Measurements from ENCODE around the gene DBN1.

DNA sequence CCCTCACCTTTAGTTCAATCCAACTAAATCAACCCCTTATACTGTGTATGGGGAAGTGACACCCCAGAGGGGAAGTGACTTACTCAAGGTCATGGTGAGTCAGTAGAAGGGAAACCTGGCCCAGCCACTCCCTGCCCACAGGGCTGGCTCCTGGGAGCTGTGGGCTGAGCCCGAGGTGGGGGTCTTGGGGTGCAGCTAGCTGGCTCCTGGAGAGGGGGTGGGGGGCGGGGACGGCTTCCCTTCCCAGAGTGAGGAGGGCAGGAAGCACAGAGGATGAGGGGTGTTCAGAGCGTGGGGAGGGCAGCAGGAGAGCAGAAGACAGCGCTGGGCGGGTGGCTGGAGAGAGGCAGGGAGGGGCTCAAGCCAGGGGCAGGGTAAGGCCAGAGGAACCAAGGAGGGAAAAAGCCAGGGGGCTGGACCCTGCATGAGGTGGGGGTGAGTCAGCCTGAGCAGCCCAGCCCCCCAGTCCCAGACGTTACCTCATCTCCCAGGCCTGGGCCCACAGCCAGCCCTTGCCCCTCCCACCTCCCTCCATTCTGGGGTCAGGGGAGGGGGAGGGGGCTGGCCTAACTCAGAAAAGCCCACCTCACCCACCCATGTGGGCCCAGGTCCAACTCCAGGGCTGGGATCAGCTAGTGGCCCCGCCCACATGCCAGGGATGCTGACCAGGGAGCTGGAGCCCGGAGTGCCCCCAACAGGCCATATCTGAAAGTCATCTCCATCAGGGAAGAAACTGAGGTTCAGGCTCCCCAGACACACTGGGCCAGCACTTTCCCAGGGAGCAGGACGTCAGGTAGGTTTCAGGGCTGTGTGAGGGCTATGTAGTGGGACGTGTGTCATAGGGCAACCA, 21.1 kb upstream of the DBN1 start:
- no peak for TF ChIP-seq NR3C1 (CRISPR knock-in tag; IDR thresholded peaks at IDR 0.05)
- no peak for TF ChIP-seq RFX5 (IDR thresholded peaks at IDR 0.05; ENCODE audit: low read depth, low read length)
- TF ChIP-seq, protein P1, sequence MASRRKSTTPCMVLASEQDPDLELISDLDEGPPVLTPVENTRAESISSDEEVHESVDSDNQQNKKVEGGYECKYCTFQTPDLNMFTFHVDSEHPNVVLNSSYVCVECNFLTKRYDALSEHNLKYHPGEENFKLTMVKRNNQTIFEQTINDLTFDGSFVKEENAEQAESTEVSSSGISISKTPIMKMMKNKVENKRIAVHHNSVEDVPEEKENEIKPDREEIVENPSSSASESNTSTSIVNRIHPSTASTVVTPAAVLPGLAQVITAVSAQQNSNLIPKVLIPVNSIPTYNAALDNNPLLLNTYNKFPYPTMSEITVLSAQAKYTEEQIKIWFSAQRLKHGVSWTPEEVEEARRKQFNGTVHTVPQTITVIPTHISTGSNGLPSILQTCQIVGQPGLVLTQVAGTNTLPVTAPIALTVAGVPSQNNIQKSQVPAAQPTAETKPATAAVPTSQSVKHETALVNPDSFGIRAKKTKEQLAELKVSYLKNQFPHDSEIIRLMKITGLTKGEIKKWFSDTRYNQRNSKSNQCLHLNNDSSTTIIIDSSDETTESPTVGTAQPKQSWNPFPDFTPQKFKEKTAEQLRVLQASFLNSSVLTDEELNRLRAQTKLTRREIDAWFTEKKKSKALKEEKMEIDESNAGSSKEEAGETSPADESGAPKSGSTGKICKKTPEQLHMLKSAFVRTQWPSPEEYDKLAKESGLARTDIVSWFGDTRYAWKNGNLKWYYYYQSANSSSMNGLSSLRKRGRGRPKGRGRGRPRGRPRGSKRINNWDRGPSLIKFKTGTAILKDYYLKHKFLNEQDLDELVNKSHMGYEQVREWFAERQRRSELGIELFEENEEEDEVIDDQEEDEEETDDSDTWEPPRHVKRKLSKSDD (conservative IDR thresholded peaks at IDR 0.05; ENCODE audit: low read length) = no peak
- TF ChIP-seq, protein P2, sequence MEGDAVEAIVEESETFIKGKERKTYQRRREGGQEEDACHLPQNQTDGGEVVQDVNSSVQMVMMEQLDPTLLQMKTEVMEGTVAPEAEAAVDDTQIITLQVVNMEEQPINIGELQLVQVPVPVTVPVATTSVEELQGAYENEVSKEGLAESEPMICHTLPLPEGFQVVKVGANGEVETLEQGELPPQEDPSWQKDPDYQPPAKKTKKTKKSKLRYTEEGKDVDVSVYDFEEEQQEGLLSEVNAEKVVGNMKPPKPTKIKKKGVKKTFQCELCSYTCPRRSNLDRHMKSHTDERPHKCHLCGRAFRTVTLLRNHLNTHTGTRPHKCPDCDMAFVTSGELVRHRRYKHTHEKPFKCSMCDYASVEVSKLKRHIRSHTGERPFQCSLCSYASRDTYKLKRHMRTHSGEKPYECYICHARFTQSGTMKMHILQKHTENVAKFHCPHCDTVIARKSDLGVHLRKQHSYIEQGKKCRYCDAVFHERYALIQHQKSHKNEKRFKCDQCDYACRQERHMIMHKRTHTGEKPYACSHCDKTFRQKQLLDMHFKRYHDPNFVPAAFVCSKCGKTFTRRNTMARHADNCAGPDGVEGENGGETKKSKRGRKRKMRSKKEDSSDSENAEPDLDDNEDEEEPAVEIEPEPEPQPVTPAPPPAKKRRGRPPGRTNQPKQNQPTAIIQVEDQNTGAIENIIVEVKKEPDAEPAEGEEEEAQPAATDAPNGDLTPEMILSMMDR (IDR thresholded peaks at IDR 0.05 in 2 of 3, conservative IDR thresholded peaks at IDR 0.05 in 1 of 3; ENCODE audit: insufficient read depth in 2 of 3, low read depth in 1 of 3, low read length in 3 of 3) = peak in 1 of 3 experiments; percentile 22; a peak in 1 of 6 replicates
- no peak for TF ChIP-seq CHD2 (IDR thresholded peaks at IDR 0.05; ENCODE audit: low read depth, low read length)
- peak; percentile 20 to 87; a peak in 3 of 4 replicates for TF ChIP-seq KDM1A (IDR thresholded peaks at IDR 0.05)
- no peak for TF ChIP-seq MYBL2 (IDR thresholded peaks at IDR 0.05; ENCODE audit: low read depth)
- TF ChIP-seq MYBL2 (CRISPR knock-in tag; IDR thresholded peaks at IDR 0.05; ENCODE audit: borderline replicate concordance) = no peak
- no peak for TF ChIP-seq JUNB (CRISPR knock-in tag; conservative IDR thresholded peaks at IDR 0.05)
- no peak for TF ChIP-seq ZBTB8A (IDR thresholded peaks at IDR 0.05; ENCODE audit: partially characterized antibody)
- TF ChIP-seq, protein P3, sequence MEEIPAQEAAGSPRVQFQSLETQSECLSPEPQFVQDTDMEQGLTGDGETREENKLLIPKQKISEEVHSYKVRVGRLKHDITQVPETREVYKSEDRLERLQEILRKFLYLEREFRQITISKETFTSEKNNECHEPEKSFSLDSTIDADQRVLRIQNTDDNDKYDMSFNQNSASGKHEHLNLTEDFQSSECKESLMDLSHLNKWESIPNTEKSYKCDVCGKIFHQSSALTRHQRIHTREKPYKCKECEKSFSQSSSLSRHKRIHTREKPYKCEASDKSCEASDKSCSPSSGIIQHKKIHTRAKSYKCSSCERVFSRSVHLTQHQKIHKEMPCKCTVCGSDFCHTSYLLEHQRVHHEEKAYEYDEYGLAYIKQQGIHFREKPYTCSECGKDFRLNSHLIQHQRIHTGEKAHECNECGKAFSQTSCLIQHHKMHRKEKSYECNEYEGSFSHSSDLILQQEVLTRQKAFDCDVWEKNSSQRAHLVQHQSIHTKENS (CRISPR knock-in tag; IDR thresholded peaks at IDR 0.05) = no peak
- no peak for TF ChIP-seq ZFX (CRISPR knock-in tag; IDR thresholded peaks at IDR 0.05)
- no peak for TF ChIP-seq TRIM24 (IDR thresholded peaks at IDR 0.05)
- no peak for TF ChIP-seq ZNF274 (IDR thresholded peaks at IDR 0.05; ENCODE audit: borderline replicate concordance, low read depth, low read length)
- TF ChIP-seq JUND (IDR thresholded peaks at IDR 0.05; ENCODE audit: borderline replicate concordance, low read depth, low read length) = peak; percentile 56; the same call in 1 of the 2 replicates
- TF ChIP-seq JUND (tag; IDR thresholded peaks at IDR 0.05; ENCODE audit: borderline replicate concordance, low read depth, low read length) = peak; percentile 13; the same call in 1 of the 3 replicates

All from K562 (cell line).